Keratinocyte (primary cell): ENCODE measurements around the gene CMIP. TPM values are rescaled to one million over a fixed set of nuclear protein-coding genes. Genes with fewer than 3 reads are reported as not detected.

Source experiments
- DNase-seq: peaks from one replicate; pipeline ENCODE4 v3.0.0-alpha.2; 2011; ENCODE audit warnings: low read depth, missing footprints, low spot score
- FAIRE-seq: peaks from 2 replicates; lab custom pipeline; 2011; peaks lifted over from hg19 to GRCh38; lab: Jason Lieb, UNC
- H2AFZ ChIP-seq: 2 replicates; pipeline ENCODE4 v1.6.0; 2012; ENCODE audit warnings: low read length, control low read depth, inconsistent platforms; ENCODE audit not compliant: control insufficient read depth
- H3K27ac ChIP-seq: 2 replicates; pipeline ENCODE4 v1.5.1; 2011; ENCODE audit warnings: low read length; ENCODE audit not compliant: control insufficient read depth, insufficient read depth
- H3K27me3 ChIP-seq: 3 replicates; pipeline ENCODE4 v1.6.0; 2011; ENCODE audit warnings: low read length; ENCODE audit not compliant: control insufficient read depth, insufficient read depth; ENCODE audit errors: extremely low read depth
- H3K36me3 ChIP-seq, 2 experiments: 2 replicates in 1 of 2; 3 replicates in 1 of 2; pipeline ENCODE4 v1.5.1; 2011; ENCODE audit warnings: low read length in 2 of 2, mild to moderate bottlenecking in 1 of 2; ENCODE audit not compliant: control insufficient read depth in 2 of 2, insufficient read depth in 2 of 2; ENCODE audit errors: extremely low read depth in 1 of 2
- H3K4me1 ChIP-seq: 3 replicates; pipeline ENCODE4 v1.5.1; 2011; ENCODE audit warnings: low read length; ENCODE audit not compliant: control insufficient read depth, insufficient read depth; ENCODE audit errors: extremely low read depth
- H3K4me2 ChIP-seq: 3 replicates; pipeline ENCODE4 v1.6.0; 2011; ENCODE audit warnings: low read depth, low read length; ENCODE audit not compliant: control insufficient read depth, insufficient read depth; ENCODE audit errors: extremely low read depth
- H3K4me3 ChIP-seq, 3 experiments: fragments of 200-600 bp in 1 of 3; sonication (generic) in 1 of 3; 2 replicates in 2 of 3; 3 replicates in 1 of 3; pipeline ENCODE4 v1.5.1; 2011 to 2016; ENCODE audit warnings: low read length in 3 of 3, mild to moderate bottlenecking in 3 of 3, control low read depth in 2 of 3, inconsistent platforms in 1 of 3, low read depth in 1 of 3, mixed read lengths in 1 of 3, mixed run types in 1 of 3, moderate library complexity in 1 of 3; ENCODE audit not compliant: control insufficient read depth in 2 of 3, insufficient read depth in 2 of 3; ENCODE audit errors: extremely low read depth in 1 of 3
- H3K79me2 ChIP-seq: 2 replicates; pipeline ENCODE4 v1.6.0; 2012; ENCODE audit warnings: low read length; ENCODE audit not compliant: control insufficient read depth, insufficient read depth
- H3K9ac ChIP-seq: 3 replicates; pipeline ENCODE4 v1.6.0; 2011; ENCODE audit warnings: low read length; ENCODE audit not compliant: control insufficient read depth, insufficient read depth; ENCODE audit errors: extremely low read depth
- H3K9me1 ChIP-seq: 3 replicates; pipeline ENCODE4 v1.6.0; 2011; ENCODE audit warnings: low read length; ENCODE audit not compliant: control insufficient read depth, insufficient read depth; ENCODE audit errors: extremely low read depth
- H3K9me3 ChIP-seq: 2 replicates; pipeline ENCODE4 v1.5.1; 2012; ENCODE audit warnings: low read depth, low read length; ENCODE audit not compliant: control insufficient read depth
- H4K20me1 ChIP-seq: 3 replicates; pipeline ENCODE4 v1.6.0; 2011; ENCODE audit warnings: low read length; ENCODE audit not compliant: control insufficient read depth, insufficient read depth; ENCODE audit errors: extremely low read depth
- CTCF ChIP-seq, 3 experiments: IDR thresholded peaks in 1 of 3; conservative IDR thresholded peaks in 1 of 3; optimal IDR thresholded peaks in 1 of 3; 2 replicates in 2 of 3; 3 replicates in 1 of 3; pipeline versions ENCODE3 to v1.5.1; 2011; ENCODE audit warnings: low read length in 3 of 3, mild to moderate bottlenecking in 3 of 3, moderate library complexity in 2 of 3, control low read depth in 1 of 3, inconsistent platforms in 1 of 3; ENCODE audit not compliant: insufficient read depth in 2 of 3; ENCODE audit errors: extremely low read depth in 1 of 3
- EZH2 ChIP-seq: IDR thresholded peaks from one replicate; pipeline ENCODE4 v1.6.1; 2012; ENCODE audit warnings: inconsistent platforms, mild to moderate bottlenecking, low read length, moderate library complexity
- dilution Hi-C: fragments of 300-500 bp; cut with MboI; formaldehyde crosslinking; loops from one replicate; pipeline ENCODE4 v1.7.0; 2020; ENCODE audit warnings: low sequenced_read_pairs; ENCODE audit not compliant: extremely low pct_ligation_motif_present
- polyA plus RNA-seq, 5 experiments: library from polyadenylated mRNA; depleted of rRNA in 3 of 5; stranded (reverse) in 3 of 5; stranded (forward) in 1 of 5; unstranded in 1 of 5; fragments of >200 nt; gene quantifications; 1 replicate in 1 of 5; 2 replicates in 3 of 5; 3 replicates in 1 of 5; pipeline versions ENCODE4 v1.2.1 to v1.2.3, GENCODE V29; 2011 to 2012; ENCODE audit warnings: missing spikeins in 2 of 5, low read depth in 1 of 5, low replicate concordance in 1 of 5

CMIP gene
- polyA plus RNA-seq, 1 donor (not counting 4 experiments of a cell fraction or from before 2014, with no cell fraction given), result 5.0 TPM

- no peak overlapping the region for H3K9ac ChIP-seq
- H3K9me3 ChIP-seq, result no peaks in the 10 kb centered on the region
- peaks cover 3% of the 10 kb centered on the region for H3K9me1 ChIP-seq
- TF ChIP-seq CTCF (optimal IDR thresholded peaks at IDR 0.05 in 1 of 3, IDR thresholded peaks at IDR 0.05 in 1 of 3, conservative IDR thresholded peaks at IDR 0.05 in 1 of 3; ENCODE audit: extremely low read depth in 1 of 3, insufficient read depth in 2 of 3, low read length in 3 of 3) (no peak), EZH2 (no peak)
- H3K36me3 ChIP-seq, result peaks cover 33 to 60% of the 10 kb centered on the region in 2 experiments
- peaks cover 4% of the 10 kb centered on the region for H3K4me1 ChIP-seq
- no peak for DNase-seq
- H3K27ac ChIP-seq, result no peak overlapping the region
- H3K4me2 ChIP-seq, result no peak overlapping the region
- H3K4me3 ChIP-seq, result no peak overlapping the region
- no peak for FAIRE-seq
- dilution Hi-C loops, result no loop called here
- H3K27me3 ChIP-seq, result no peaks in the 10 kb centered on the region
- H3K79me2 ChIP-seq, result no peaks in the 10 kb centered on the region
- peaks cover 6% of the 10 kb centered on the region for H4K20me1 ChIP-seq
- H2AFZ ChIP-seq, result no peak overlapping the region
Measured at GRCh38 chr16:81701296-81701970, 256.8 kb downstream of the CMIP start.

- no peak overlapping the region for H3K4me2 ChIP-seq
- no peaks in the 10 kb centered on the region for H3K79me2 ChIP-seq
- TF ChIP-seq EZH2, result no peak
- no peak for TF ChIP-seq CTCF (optimal IDR thresholded peaks at IDR 0.05 in 1 of 3, IDR thresholded peaks at IDR 0.05 in 1 of 3, conservative IDR thresholded peaks at IDR 0.05 in 1 of 3; ENCODE audit: extremely low read depth in 1 of 3, insufficient read depth in 2 of 3, low read length in 3 of 3)
- no peaks in the 10 kb centered on the region for H3K9me1 ChIP-seq
- H4K20me1 ChIP-seq, result peaks cover 4% of the 10 kb centered on the region
- dilution Hi-C loops, result no loop called here
- H3K4me3 ChIP-seq, result no peak overlapping the region
- DNase-seq, result no peak
- H2AFZ ChIP-seq, result no peak overlapping the region
- no peak overlapping the region for H3K27ac ChIP-seq
- H3K27me3 ChIP-seq, result no peaks in the 10 kb centered on the region
- no peak overlapping the region for H3K9ac ChIP-seq
- H3K36me3 ChIP-seq, result peaks cover 37 to 60% of the 10 kb centered on the region in 2 experiments
- H3K4me1 ChIP-seq, result peaks cover 8% of the 10 kb centered on the region
- no peak for FAIRE-seq
- H3K9me3 ChIP-seq, result no peaks in the 10 kb centered on the region
Measured at GRCh38 chr16:81702506-81702905, 257.9 kb downstream of the CMIP start.
